GM19099 (cell line): Measurements from ENCODE around the gene ABRACL.

Source experiments
- POLR2A ChIP-seq: IDR thresholded peaks from 3 replicates; pipeline ENCODE4 v1.6.1; 2011; ENCODE audit warnings: low read depth; ENCODE audit not compliant: insufficient read length; ENCODE audit errors: extremely low read depth

ABRACL gene

DNA sequence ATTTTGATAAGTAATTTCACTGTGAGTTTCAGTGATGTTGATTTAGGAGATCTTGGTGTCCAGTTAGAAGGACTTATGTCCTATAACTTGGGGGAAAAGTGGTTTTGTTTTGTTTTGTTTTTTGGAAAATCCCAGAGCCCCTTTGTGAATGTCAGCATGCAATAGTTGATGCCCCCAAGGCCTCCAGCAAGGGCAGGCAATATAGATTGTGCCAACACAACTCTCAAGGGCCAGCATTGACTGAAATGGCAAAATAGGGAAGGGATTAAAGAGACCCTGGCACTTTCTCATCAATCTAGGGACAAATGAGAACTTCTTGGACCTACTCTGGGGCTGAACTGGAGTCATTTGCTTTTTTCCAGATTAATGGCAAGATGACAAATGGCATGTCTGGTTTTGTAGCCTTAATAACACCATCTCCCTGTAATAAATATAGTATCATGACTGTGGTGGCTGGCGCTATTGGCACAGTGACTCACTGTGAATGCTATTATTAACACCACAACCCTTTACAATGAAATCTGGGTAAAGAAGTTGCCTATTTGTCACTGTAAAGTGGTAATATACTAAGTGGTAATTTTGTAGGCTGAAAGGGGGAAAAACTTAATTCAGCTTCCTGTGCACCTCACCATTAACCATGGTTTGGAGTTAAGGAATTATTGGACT lies 51.8 kb downstream of the ABRACL start:
- no peak for TF ChIP-seq POLR2A

DNA sequence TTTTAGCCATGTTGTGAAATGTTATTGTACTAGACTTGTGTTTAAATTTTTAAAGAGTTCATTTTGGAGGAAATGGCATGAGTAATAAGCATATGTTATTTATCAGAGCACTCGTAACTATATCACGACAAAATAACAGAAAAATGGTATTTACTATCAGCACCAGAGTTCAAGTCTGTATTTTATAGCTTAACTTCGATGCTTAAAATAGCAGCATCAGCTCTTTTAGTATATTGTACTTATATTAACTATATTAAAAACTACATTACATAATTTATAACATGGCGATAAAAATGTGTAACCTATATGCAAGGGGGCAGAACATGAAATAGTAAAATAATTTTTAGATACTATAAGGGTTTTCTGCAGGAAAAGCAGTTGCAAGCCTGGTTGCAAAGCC lies 52.9 kb downstream of the ABRACL start:
- no peak for TF ChIP-seq POLR2A

DNA sequence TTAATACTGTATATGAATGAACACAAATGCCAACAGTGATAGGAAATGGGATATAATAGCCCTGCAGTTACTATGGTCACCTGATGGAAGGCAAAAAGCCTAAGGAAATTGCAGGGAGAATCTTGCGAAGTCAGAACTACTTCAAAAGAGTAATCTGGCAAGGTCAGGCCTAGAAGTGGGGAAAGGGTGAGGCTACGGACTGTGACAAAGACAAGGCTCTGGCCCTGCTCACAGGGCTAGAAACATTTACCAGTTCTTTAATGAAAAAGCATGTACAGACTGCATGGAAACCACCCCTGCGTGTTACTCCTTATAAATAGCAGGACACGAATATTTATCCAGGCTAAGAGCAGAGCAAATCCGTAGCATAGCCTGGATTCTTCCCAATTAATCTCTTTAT lies 53.8 kb downstream of the ABRACL start:
- no peak for TF ChIP-seq POLR2A

DNA sequence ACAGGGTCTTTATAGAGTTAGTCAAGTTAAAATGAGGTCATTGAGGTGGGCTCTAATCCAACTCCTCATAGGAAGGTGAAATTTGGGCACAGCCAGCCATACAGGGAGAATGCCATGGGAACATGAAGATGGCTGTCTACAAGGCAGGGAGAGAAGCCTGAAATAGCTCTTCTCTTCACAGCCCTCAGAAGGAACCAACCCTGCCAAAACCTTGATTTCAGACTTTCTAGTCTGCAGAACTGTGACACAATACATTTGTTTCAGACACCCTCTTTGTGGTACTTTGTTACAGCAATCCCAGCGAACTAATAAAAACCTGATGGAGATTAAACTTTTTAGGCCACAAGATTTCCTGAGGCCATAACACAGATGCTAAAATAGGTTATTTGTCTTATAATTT lies 63.3 kb downstream of the ABRACL start:
- TF ChIP-seq POLR2A = no peak
